HG02759 (cell line): ENCODE data around the gene EPOP.

Experiments
- ATAC-seq: cut with Tn5 transposase; IDR thresholded peaks from one replicate; pipeline ENCODE4 v1.9.1; 2021; ENCODE audit warnings: mild to moderate bottlenecking, moderate library complexity; ENCODE audit not compliant: unreplicated experiment

Gene EPOP

DNA sequence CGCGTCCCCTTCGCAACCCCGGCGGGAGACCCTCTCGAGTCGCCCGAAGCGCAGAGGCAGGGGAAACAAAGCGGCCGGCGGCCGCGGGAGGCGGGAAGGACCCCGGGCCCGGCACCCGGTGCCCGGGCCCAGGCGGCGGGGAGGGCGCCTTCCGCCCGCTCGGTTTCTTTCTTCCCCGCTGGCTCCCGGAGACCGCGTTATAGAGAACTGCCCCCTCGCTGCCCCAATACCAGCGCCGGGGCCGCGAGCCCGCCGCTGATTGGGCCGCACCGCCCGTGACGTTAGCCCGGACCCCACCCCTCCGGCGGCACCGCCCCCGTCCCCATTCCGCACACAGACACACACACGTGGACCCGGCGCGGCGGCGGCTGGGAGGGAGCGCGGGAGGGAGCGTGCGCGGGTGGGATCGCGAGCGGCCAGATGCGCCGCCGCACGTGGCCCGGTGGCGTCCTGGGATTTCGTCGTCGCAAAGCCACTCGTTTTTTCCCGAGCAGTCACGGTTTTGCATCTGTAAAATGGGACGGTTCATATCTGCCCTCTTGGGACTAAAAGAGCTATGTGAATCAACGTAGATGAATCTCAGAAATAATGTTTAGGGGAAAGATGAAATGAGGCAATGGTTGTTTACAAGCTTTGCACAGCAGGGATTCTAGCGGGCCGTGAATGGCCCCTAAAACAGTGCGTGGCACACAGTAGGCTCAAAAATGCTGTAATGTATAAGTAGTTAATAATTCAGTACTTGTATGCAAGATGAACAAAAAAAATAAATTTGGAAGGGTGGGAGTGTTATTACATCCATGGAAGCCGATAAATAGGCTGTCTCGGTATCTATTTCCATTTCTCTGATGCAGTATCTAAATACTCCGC, at the start of gene EPOP:
TSS of gene EPOP (minus strand) at position 209 of the 867 bp plus-strand sequence. CDS start 462 bp downstream, outside the sequence.
- peak; percentile 80 for ATAC-seq

- no peak for ATAC-seq
Observed at GRCh38 chr17:38721802-38722201, 47.0 kb upstream of the EPOP start.

GRCh38 chr17:38720941-38721340, 46.2 kb upstream of the EPOP start:
- no peak for ATAC-seq

- no peak for ATAC-seq
Observed at GRCh38 chr17:38719943-38720641, 45.3 kb upstream of the EPOP start.

DNA sequence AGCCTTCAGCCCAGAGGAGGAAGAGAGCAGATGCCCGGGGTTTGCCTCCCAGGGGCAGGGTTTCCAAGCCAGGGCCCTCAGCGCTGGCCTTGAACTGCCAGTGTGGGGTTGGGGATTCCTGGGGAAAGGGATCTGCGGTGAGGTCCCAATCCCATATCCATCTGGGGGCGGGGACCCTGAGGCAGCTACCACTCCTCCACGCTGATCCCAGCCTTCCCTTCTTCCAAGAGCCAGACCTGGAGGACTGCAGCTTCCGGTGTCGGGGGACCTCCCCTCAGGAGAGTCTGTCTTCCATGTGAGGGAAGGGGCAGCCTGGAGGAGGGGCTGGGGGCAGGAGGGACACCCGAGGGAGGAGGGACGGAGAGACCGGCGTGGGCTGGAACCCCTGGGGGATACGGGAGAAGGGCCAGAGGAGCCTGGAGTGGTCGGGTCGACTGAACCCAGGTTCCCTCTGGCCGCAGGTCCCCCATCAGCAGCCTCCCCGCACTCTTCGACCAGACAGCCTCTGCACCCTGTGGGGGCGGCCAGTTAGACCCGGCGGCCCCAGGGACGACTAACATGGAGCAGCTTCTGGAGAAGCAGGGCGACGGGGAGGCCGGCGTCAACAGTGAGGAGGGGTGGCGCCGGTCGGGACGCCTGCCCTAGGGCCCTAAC, 44.7 kb upstream of the EPOP start:
- no peak for ATAC-seq

DNA sequence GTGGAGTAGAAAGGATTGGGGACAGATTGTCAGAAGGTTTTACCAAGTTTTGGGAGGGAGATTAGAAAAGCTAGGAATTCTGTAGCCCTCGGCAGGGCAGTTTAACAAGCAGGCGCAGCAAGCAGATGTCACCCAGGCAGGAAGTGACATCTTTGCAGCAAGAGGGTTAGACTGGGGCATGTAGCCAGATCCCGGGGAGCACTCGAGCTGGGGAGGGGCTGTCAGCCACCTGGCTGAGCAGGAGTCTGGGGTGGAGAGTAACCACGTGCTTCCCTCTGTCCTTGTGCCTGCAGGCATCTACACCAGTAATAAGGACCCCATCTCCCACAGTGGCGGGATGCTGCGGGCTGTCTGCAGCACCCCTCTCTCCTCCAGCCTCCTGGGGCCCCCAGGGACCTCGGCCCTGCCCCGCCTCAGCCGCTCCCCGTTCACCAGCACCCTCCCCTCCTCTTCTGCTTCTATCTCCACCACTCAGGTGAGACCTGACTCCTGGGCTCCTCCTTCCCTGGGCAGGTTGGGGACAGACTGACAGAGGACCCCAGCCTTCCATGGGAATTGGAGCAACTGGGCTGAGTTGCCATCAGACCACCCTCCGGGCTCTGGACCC, 42.5 kb upstream of the EPOP start:
- no peak for ATAC-seq

- ATAC-seq: no peak
Observed at GRCh38 chr17:38716368-38717005, 41.7 kb upstream of the EPOP start.

DNA sequence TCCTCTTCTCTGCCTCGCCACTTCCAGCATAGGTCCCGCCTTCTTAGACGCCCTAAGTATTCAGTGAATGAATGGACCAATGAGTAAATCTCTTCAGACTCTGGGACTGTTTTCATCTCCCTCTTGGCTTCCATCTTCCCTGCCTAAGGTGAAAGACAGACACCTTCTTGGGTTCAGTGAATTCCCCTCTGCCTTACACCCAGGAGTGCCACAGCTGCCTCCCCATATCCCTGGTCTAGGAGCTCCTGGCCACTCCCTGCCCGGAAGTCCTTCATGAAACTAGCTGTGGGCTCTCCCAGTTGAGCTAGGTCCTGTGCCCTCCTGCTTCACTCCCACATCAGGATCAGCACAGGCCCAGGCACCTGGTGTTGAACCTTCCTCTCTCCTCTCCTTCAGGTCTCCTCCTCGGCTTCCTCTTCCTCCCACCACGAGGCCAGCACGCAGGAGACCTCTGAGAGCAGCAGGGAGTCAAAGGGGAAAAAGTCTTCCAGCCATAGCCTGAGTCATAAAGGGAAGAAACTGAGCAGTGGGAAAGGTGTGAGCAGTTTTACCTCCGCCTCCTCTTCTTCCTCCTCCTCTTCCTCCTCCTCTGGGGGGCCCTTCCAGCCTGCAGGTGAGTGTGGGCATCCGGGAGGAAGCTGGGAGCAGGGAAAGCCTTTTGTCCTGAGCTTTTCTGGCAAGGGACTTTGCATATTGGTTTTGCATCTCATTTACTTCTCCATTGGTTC, 40.6 kb upstream of the EPOP start:
- no peak for ATAC-seq

DNA sequence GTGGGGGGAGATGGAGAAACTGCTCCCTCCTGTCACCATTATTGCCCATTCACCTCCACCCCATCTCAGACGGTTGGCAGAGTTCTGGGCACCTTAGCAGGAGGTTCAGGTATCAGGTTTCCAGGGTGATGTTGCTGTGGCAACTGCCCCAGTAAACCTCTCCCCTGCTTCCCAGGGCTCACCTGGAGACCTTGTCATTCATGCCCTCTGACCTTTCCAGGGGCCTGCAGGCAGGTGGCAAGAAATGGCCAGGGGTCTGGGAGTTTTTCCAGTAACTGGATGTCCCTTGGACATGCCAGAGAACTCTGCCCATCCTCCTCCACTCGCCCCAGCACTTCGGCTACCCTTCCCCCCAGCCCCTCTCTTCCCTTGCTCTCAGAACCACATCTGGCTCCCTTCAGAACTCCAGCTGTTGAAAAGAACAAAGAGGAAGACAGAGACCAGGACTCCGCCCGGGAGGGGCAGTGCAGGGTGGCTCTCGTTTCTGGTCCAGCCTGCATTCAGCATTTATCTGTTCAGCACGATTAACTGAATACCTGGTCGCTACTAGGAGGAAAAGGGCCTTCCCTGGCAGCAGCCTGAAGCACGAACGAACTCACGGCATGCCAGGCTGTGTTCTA, 38.8 kb upstream of the EPOP start:
- ATAC-seq: no peak

DNA sequence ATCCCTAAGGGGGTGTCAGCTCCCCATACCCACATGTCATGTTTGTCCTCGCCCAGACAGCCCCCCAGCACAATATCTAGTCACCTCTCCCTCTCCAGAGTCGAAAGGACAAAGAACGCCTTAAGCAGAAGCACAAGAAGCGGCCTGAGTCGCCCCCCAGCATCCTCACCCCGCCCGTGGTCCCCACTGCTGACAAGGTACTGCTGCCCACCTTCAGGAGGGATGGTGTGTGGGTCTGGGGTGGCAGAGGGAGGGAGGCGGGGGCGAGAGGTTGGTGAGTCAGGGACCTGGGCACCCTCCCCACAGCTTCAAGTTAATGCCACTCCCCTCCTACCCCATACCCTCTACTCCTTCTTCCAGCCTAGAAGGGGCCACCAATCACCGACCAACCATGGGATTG, 37.8 kb upstream of the EPOP start:
- no peak for ATAC-seq

- ATAC-seq: no peak
Observed at GRCh38 chr17:38711792-38712571, 37.2 kb upstream of the EPOP start.

DNA sequence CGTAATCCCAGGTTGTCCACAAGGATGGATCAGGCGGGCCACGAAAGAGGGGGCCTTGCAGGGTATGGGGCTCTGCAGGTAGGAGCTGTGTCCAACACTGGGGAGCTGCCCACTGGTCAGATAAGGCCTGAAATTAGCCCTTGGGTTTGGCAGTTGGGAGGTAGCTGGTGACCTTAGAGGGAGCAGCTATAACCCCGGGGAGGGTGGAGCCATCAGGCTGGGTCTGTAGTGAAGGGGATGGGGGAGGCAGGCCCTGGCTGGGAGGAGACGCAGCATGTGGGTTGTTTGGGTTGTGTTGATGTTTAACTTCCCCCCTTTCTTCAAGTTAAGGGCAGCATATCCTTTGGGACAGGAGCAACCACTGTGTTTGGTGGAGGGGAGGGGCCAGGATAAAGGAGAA, 36.2 kb upstream of the EPOP start:
- ATAC-seq: no peak

DNA sequence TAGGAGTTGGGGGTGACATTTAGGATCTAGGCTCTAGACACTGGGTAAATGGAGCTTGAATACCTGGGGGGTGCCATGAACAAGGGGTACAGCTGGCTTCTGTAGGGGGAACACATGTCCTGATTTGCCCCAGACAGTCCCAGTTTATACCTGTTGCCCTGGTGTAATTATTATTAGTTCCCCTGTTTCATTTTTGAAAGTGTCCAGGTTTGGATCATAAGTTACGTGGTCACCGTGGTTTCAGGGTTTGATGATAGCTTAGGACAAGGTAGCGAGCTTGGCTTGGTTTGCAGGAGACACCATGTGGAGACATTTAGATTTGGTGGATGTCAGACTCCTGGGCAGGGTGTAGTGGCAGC, 35.8 kb upstream of the EPOP start:
- no peak for ATAC-seq

GRCh38 chr17:38709864-38710603, 35.3 kb upstream of the EPOP start:
- ATAC-seq: no peak

GRCh38 chr17:38709104-38709820, 34.5 kb upstream of the EPOP start:
- no peak for ATAC-seq

DNA sequence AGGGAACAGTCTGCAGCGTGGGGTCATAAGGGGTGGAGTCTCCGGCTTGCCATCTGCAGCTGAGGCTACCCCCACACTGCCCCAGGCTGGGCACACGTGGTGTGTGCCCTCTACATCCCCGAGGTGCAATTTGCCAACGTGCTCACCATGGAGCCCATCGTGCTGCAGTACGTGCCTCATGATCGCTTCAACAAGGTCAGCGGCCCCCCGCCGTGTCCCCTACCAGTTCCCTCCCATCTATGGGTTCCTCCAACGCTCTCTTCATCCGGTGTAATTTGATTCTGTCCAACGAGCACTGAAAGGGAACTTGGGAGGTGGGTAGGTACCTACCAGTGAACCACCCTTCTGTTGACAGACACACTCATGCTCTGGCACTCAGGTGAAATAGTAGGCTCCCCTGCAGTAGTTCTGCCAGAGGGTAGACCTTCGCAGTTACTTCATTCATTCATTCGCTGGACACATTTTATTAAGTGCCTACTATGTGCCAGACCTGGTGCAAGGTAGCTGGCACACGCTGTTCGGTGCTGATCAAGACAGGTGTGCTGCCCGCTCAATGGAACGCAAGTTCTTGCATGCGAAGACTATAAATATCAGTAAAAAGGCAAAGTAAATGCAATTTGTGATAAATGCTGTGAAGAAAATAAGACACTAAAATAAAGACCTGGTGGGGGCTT, 33.1 kb upstream of the EPOP start:
- ATAC-seq: no peak
